AG08396 (cell line): ENCODE data around the gene DIAPH3.

ENCODE experiments used
- DNase-seq: peaks from one replicate; pipeline ENCODE4 v3.0.0; 2012; ENCODE audit warnings: low spot score, mixed read lengths

DIAPH3 gene

DNA sequence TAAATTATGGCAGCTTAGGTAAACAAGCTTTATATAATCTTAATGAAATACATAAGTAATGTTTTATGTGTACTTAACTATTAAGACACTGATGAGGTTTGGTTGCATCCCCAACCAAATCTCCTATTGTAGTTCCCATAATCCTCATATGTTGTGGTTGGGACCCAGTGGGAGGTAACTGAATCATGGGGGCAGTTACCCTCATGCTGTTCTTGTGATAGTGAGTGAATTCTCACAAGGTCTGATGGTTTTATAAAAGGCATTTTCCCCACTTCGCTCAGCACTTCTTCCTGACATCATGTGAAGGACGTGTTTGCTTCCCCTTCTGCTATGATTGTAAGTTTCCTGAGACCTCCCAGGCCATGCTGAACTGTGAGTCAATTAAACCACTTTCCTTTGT lies 212.7 kb downstream of the DIAPH3 start:
- no peak for DNase-seq

DNA sequence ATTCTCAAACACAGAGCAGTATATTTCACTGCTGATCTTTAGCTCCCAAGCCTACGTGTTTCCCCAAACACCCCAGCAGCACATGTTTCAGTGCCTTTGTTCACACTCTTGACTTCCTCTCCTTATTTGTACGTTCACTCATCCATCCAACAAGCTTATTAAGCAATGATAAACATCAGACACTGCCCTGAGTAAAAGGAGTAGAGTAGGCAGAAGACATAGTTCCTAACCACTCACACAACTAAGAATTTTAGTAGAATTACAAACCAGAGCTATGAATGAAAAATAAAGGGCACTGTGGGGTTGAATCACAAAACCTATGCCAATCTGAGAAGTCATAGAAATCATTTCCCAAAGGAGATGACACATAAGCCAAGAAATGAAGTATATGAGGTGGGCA lies 213.5 kb downstream of the DIAPH3 start:
- DNase-seq, result no peak

DNA sequence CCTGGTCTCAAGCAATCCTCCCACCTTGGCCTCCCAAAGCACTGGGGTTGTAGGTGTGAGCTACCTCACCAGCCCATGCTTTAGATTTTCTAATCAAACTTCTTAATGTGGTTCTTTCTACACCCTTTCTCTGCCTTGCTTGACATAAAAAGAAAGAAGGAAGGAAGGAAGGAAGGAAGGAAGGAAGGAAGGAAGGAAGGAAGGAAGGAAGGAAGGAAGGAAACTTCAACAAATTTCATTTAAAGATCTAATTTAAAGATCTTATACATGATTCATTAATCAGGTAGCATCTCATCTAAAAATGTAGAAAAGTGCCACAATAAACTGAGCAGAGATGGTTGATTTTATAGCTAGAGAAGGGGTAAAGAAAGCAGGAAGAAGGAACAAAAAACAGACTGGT lies 215.0 kb downstream of the DIAPH3 start:
- no peak for DNase-seq

DNA sequence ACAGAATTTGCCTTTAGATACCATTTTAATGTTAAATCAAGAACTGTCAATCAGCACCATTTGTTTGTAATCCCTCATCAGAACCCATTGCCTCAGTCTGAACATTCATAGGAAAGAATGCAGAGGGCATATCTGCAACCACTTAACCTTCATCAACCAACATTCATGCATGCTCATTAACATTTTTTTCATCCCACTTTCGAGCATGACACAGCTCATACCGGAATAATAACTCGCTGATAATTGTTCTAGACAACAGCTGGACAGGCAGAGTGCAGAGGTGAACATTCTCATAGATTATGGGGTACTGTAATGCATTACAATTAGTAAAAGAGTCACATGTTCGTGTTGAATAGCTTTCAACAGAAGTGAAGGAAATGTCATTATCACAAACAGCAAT lies 216.8 kb downstream of the DIAPH3 start:
- DNase-seq, result peak; percentile 6

DNA sequence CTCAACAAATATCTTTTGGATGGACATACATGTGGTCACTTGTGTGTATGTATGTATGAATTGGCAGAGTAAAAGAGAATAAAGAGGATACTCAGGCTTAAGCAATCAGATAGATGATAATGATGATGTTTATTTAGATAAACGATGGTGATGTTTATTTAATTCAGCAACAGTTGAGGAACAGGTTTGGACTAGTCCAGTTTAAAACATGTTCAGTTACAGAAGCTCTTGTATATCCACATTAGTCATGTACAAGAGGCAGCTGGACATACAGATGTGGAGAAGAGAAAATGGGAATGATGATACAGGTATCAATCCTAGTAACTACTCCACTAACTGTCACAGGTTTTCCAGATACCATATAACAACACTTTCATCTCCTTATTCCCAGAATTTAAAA lies 232.1 kb downstream of the DIAPH3 start:
- DNase-seq, result no peak

DNA sequence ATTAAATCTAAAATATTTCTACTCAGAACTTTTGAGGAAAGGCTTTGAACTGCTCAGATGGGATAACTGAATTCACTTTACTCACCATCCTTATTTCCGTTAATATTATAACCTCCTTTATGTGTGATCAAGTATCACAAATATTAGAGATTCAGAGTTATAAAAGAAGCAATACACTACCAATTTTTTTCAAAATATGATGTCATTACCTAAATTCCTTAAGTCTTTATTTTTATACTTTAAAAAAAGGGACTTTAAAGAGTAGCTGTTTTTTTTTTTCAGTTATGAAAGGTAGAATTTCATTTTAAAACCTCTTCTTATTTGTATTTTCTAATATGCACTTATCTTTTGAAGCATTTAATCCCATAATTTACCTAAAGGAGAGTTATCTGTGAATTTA lies 239.5 kb downstream of the DIAPH3 start:
- DNase-seq, result no peak

DNA sequence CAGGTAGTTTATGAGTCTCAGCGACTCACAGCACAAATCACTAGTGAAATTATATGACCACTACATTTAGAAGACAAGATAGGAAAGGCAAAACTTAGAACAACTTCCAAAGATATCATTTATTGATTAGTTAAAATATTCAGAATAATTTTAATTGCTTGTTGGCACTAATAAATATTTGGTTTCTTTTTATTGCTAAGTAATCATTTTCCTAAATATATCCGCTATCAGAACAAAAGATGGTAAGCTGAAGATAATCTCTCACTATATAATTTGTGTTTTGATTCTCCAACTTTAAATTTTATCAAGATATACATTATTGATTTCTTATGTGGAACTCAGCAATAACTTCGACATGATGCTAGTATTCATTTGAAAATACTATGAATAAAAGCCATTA lies 248.5 kb downstream of the DIAPH3 start:
- DNase-seq, result no peak

DNA sequence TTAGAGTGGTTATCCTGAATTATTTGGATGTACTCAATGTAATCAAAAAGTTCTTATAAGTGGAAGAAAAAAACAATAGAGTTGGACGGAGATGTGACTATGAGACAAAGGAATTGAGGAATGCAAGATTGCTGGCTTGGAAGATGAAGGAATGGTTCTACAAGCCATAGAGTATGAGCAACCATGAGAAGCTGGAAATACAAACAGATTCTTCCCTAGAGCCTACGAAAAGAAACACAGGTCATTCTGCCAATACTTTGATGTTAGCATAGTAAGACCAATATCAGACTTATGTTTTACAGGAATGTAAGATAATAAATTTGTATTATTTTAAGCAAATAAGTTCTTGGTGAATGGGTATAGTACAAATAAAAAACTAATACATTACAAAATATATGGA lies 249.2 kb downstream of the DIAPH3 start:
- peak; percentile 11 for DNase-seq

DNA sequence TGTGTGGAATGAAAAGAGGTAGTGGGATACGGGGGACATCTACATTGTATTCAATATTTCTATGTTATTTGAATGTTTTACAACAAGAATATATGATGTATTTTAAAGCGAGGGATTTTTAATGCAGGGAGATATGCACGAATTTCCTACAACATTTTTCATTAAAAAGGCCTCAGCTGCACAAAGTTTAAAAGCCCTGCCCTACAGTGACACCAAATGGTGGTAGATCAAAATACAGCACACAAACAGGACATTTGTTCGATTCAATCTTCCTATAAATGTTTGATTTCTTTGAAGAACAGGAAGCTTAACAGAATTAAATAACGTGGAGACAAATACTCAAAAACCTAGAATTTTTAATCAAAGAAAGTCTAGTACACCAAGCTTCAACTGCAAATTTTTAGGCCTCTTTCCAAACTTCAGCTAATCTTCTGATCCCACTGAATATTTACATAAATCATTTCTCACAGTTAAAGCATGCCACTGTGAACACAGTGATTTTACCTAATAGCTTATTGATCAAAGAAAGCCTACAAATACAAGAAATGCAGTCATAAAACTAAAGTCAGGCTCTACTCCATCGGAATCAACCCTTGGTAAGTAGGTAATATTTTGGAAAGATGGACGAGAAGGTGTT lies 257.2 kb downstream of the DIAPH3 start:
- DNase-seq, result peak; percentile 13

DNA sequence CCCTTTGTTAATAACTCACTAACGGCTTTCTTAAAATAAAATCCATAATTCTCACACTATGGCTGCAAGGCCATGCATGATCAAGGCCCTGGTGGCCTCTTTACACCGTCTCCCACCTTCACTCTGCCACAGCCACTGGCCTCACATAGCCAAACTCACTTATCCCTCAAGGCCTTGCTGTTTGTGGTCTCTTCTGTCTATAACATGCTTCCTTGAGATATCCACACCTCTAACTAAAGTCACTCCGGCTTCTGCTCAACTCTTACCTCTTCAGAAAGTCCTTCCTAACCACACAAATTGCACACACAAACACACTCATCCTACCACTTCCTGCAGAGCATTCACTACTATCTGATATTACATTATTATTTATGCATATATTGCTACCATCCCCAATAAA lies 262.5 kb downstream of the DIAPH3 start:
- DNase-seq, result no peak

DNA sequence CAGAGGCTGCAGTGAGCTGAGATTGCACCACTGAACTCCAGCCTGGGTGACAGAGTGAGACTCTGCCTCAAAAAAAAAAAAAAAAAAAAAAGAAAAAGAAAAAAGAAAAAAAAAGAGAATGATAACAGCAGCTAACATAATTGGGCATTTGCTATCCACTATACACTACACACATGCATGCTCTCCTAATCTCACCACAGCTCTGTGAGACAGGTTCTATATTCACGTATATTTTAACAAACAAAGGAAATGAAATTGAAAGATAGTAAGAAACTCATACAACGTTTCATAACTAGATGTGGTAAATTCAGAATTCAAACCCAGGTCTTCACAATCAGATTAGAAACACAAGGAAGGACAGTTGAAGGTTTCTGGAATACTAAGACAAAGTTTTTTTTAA lies 265.7 kb downstream of the DIAPH3 start:
- DNase-seq, result no peak

DNA sequence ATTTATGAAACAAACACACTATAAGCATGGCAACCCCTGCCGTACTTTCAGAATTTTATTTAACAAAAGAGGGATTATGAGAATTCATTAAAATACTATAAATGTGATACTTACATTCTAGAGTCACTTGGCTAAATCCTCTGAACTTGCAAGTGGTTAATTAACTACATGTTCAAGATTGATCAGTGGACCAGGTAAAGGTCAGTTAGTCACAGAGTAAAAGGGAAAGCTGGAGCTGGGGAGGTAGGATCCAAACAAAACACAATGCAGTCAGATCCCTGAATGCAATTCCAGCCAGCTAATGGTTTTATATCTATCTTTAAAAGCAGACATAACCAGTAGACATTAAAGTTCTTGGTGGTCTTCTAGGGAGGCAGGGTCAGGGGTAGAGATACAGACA lies 270.5 kb downstream of the DIAPH3 start:
- DNase-seq, result no peak

DNA sequence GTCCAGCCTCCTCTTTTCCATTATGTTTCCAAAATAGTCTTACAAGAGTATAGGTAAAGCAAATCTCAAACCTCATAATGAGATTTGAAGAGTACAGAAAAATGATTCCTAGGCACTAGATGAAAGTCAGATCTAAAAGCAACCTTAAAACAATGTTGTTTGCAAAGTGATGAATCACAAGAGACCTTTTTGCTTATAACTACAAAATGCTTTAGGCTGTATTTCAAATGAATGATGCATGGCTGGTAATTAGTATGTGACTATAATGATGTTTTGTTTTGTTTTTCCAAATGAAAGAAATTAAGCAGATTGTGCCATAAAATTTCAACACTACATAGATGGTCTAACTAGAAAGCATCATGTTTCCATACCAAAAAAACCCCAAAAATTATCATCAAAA lies 272.7 kb downstream of the DIAPH3 start:
- no peak for DNase-seq

DNA sequence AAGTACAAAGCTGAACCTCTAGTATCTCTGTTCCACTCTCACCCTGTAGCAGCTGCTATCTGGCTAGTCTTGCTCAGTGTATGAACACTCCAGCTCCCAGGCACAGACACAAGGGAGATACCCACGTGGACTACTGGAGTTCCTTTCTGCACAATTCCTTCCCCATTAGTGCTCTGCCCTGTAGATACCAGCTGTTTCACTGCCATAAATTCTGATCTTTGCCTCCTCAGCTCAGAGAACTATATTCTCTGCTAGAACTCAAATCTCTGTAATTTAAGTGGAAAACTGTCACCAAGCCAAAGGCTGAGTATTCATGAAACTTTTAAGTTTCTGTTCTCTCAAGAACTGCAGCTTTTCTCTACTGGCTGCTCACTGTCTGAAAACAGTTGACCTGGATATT lies 273.7 kb downstream of the DIAPH3 start:
- DNase-seq, result no peak

DNA sequence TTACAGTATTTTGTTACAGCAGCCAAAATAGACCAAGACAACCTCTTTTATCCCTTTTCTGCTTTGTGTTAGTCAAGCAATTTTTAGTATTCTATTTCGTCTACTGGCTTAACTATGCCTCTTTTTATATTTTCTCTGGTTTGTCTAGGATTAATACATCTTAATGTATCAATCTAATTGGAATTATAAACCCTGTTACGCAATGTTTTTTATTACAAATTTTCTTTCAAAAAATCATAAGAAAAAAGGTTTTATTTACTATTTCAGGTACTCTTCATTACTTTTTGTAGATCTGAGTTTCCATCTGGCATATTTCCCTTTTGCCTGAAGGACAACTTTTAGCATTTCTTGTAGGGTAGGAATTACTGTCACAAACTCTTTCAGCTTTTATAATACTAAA lies 275.3 kb downstream of the DIAPH3 start:
- no peak for DNase-seq

DNA sequence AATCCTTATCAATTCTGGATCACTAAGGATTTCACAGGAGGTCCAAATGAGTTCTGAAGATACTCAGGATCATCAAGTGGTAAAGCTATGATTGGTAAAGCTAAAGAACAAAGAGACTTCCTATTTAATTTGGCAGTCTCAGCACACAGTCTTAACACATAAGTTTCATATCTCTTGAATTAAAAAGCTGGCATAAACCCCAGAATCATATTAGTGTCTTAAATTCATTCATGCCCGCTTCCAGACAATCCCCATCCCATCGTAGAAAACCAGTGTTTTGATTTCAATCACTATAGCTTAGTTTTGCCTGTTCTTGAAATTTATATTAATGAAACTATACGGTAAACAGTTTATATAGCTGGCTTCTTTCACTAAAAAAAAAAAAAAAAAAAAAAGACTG lies 278.7 kb downstream of the DIAPH3 start:
- DNase-seq, result no peak

DNA sequence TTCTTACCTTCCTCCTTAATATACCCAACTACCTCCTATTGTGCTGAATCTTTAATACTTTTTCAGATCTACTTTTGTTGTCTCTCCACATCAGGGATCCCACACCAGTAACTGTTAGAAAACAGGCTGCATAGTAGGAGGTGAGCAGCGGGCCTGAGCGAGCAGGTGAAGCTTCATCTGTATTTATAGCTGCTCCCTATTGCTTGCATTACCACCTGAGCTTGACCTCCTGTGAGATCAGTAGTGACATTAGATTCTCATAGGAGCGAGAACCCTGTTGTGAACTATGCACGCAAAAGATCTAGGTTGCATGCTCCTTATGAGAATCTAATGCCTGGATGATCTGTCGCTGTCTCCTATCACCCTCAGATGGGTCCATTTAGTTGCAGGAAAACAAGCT lies 279.8 kb downstream of the DIAPH3 start:
- no peak for DNase-seq

DNA sequence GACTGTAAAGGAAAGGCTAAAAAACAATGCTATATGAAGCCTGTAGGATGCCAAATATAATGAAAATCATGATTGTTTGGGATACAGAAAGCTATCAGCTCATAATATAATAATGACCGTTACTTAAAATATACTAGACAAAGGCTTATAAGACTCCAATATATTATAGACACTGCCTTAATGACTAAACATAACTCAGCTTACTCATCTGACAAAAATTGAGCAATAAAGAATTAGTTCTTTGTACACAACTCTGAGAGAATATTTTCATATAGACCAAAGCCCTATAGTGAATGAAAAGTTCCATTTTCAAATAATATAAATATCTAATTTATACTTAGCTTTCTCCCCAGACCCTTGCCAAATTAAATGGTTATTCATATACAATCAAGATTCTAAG lies 283.3 kb downstream of the DIAPH3 start:
- DNase-seq, result no peak

DNA sequence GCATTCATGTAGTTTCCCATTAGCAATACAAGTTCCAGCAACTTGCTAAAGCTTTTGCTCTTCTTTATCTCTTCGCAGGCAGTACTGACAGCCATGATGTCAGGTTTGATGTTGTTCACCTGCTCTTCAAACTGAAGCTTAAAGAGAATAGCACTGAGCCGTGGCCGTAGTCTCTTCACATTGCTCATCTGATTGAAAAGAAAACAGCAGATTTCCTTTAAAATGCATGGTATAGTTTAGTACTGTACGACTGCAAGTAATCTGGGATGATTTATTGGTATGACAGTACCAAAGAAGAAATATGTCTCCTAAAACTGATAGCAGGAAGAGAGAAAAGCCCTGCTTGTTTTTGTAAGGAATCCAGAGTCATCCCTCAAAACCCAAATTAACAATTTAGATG lies 284.4 kb downstream of the DIAPH3 start:
- DNase-seq, result no peak

DNA sequence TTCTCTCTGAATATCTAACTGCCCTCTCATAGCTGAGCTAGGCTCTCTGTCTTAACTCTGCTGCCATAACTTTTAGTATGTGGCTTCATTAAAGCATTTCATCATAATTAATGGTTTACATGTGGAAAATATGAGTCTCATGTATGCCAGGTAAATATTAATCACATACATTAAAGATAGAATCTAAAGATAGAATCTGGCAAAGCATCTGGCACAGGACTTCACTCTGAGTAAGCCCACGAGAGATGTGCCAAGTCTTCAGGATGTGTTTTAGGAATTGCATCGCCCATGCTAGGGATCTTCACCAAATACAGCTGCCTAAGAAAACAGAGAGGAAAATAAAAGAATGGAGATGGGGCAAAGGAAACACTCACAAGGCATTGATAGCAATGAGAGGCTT lies 285.8 kb downstream of the DIAPH3 start:
- no peak for DNase-seq

DNA sequence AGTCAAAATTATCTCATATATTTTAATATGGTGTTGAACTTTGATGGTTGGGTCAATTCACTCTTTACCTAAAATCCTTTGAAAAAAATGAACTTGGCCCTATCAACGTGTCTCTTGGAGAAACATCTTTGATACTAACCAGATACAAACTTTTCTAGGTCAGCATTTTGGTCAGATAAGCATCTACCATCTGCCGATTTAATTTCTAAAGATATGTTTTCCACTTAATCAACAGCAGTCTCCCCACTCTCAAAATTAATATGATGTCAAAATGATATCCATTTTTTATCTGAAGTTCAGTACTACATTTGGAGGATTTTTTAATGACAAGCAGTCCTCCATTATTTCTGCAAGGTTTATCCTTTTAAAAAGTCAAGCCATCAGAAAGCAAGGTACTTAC lies 288.8 kb downstream of the DIAPH3 start:
- DNase-seq, result no peak

DNA sequence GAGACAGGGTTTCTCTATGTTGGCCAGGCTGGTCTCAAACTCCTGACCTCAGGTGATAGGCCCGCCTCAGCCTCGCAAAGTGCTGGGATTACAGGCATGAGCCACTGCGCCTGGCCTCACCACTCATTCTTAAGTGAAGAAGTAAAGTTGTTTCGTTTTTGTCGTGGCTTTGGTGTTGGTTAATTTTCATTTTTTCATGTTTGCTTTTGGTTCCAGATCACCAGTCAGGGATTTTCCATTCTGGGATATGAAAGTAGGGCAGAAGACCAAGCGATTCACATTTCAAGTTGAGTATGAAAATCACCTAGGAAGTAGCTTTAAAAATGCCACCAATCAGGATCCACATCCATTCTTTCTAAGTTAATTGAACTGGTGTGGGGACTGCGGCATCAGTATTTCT lies 289.9 kb downstream of the DIAPH3 start:
- DNase-seq, result no peak

DNA sequence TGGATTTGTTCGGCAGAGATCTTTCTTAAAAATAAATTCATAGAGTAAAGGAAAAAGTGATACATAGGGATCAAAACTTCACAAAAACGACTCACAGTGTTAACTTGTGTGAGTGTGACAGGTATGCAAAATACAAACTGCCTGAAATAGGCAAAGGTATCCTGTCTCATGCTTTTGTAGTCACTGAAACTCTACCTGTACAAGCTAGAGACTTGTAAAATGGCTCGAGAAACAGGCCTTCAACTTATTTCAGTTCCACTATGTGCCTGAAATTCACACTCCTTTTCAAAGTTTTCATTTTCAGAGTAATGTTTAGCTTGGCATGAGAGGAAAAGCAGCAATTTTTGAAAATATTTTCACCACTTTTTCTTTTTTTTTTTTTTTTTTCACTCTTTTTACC lies 290.4 kb downstream of the DIAPH3 start:
- no peak for DNase-seq

DNA sequence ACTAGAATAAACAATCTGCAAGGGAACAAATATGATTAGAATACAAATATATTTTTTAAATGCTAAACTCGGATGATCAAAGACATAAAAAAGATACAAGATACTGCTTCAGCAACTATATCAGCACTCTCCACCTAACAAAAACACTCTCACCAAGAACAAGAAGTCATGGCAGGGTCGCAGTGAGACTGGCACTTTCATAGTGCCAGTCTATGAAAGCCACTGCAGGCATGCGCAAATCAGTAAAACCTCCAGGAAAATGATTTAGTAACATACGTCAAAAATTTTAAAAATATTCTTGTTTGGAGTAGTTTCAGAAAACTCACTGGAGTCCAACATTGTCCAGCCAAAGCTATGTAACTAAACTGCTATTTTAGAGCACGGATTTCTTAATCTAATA lies 295.9 kb downstream of the DIAPH3 start:
- no peak for DNase-seq

DNA sequence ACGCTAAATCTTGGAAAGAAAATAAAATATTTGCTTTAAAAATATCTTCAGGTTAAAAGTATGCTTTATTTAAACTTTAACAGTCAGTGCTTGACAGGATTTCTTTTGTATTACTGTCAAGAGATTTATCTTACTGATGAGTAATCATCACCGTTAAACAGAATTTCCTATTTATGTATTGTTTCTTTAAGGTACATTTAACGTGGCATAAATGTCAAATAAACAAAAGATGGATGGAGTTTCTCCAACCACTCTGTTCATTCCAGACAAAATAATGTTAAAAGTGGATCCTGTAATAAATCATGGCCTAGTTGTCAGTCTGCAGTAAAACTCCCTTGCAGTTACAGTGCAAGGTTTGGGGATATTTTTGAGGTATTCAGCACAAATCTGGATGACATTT lies 298.3 kb downstream of the DIAPH3 start:
- DNase-seq, result no peak
